HG03460 (cell line): ENCODE results near the gene ZNF777.
"Not testable (repeated sequence)": the region's sequence is repeated elsewhere in the genome, so short reads cannot be mapped to it uniquely, and the experiment has no call there.

Experiments
- ATAC-seq: cut with Tn5 transposase; IDR thresholded peaks from one replicate; pipeline ENCODE4 v1.9.1; 2021; ENCODE audit not compliant: unreplicated experiment

Gene ZNF777

GRCh38 chr7:149460493-149461277 lies at the start of gene ZNF777:
TSS of gene ZNF777 (minus strand) at chr7:149461062. CDS start at chr7:149456022, 5,040 bp downstream.
- peak; percentile 97 for ATAC-seq

- no peak for ATAC-seq
Observed at GRCh38 chr7:149510248-149510647, 49.4 kb upstream of the ZNF777 start.

- ATAC-seq = no peak
Observed at GRCh38 chr7:149509774-149510173, 48.9 kb upstream of the ZNF777 start.

GRCh38 chr7:149505551-149505950 lies 44.7 kb upstream of the ZNF777 start:
- ATAC-seq = no peak

- no peak for ATAC-seq
Observed at GRCh38 chr7:149501651-149502050, 40.8 kb upstream of the ZNF777 start.

- no peak for ATAC-seq
Observed at GRCh38 chr7:149500910-149501309, 40.0 kb upstream of the ZNF777 start.

GRCh38 chr7:149500201-149500600 lies 39.3 kb upstream of the ZNF777 start:
- ATAC-seq = no peak

GRCh38 chr7:149498811-149499210 lies 37.9 kb upstream of the ZNF777 start:
- no peak for ATAC-seq

GRCh38 chr7:149497467-149498261 lies 36.8 kb upstream of the ZNF777 start, which contains the start of gene ZNF746:
TSS of gene ZNF746 (minus strand) at chr7:149497809. CDS start at chr7:149497536, 273 bp downstream.
- ATAC-seq = peak; percentile 93

GRCh38 chr7:149496642-149497391 lies 36.0 kb upstream of the ZNF777 start:
- peak; percentile 25 for ATAC-seq

- no peak for ATAC-seq
Observed at GRCh38 chr7:149495785-149496641, 35.2 kb upstream of the ZNF777 start.

GRCh38 chr7:149494738-149495368 lies 34.0 kb upstream of the ZNF777 start:
- ATAC-seq = no peak

GRCh38 chr7:149493975-149494374 lies 33.1 kb upstream of the ZNF777 start:
- ATAC-seq = not testable (repeated sequence)

- ATAC-seq = no peak
Observed at GRCh38 chr7:149493366-149493765, 32.5 kb upstream of the ZNF777 start.

- ATAC-seq = no peak
Observed at GRCh38 chr7:149490083-149490760, 29.4 kb upstream of the ZNF777 start.

- ATAC-seq = no peak
Observed at GRCh38 chr7:149489391-149490024, 28.6 kb upstream of the ZNF777 start.

- ATAC-seq = no peak
Observed at GRCh38 chr7:149479568-149479967, 18.7 kb upstream of the ZNF777 start.

GRCh38 chr7:149478754-149479153 lies 17.9 kb upstream of the ZNF777 start:
- no peak for ATAC-seq
